HG02588 (cell line): ENCODE data around the gene STIM2.

Experiments
- ATAC-seq: cut with Tn5 transposase; IDR thresholded peaks from one replicate; pipeline ENCODE4 v1.9.1; 2021; ENCODE audit warnings: mild to moderate bottlenecking, moderate library complexity; ENCODE audit not compliant: unreplicated experiment

STIM2 gene

DNA sequence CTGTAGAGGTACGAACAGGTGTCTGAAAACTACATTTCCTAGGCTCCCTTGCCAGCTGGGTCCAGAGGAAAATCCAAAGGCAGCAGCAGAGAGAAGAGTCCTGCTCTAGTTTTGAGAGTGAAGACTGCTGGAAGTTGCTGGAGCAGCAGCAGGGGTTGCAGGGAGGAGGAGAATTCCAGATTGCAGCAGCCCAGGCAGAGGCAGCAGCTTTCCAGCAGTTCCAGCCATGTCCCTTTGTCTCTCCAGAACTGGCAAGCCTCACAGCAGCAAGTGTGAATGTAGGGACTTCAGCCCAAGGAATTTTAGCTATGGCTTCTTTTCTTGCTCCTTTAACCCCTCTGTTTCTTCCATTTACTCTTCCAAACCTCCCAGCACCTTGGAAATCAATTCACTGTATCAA is 24.1 kb upstream of the STIM2 start:
- no peak for ATAC-seq

GRCh38 chr4:26837993-26838842 is 22.4 kb upstream of the STIM2 start:
- ATAC-seq: no peak

DNA sequence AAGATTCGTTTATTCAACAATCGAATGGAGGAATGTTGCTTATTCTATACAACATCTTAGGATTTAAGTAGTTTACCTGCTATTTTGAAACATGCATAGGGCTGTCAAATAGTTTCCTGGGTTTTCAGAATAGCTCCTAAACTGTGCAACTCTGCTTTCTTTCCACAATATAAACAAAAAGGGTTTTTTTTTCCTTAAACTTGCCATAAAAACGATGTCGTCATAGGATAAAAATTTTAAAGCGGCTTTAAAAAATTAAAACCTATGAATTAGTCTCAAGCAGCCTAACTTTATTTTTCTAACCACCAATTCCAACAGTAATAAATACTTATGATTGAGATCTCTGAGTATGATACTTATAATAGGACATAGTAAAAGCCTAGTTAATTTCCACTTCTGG is 21.6 kb upstream of the STIM2 start:
- ATAC-seq: no peak

DNA sequence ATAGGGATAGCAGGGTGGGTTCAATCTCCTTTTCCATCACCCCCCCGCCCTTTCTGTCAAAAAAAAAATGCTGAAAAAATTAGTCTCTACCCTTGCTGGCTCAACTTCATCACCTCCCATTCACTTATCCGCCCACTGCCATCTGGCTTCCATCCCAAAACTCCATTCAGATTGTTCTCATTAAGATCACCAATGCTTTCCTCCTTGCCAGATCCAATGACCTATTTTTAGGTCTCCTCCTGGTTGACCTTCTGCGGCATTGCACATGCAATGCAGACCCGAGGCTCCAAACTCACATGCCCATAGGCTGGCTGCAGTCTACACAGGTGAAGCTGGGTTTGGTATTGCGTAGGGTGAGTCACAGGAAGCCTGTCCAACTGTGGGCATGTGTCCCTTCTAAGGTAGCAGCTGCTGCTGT is 21.1 kb upstream of the STIM2 start:
- no peak for ATAC-seq

DNA sequence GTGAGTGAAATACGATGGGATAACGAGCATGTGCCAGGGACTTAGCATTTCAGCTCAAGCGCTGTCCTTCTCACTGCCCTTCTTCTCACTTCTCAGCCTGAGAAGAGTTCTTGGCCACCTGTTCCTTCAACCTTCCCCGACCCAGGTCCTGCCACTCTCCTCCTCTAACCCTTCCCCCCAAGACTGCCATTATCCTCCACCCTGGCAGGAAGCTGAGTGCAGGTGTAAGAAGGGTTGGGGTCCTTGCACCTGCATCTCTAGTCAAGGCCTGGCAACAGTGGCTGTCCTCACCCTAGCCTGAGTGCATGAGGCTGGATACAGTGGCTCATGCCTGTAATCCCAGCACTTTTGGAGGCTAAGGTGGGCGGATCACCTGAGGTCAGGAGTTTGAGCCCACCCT is 19.9 kb upstream of the STIM2 start:
- ATAC-seq: no peak

DNA sequence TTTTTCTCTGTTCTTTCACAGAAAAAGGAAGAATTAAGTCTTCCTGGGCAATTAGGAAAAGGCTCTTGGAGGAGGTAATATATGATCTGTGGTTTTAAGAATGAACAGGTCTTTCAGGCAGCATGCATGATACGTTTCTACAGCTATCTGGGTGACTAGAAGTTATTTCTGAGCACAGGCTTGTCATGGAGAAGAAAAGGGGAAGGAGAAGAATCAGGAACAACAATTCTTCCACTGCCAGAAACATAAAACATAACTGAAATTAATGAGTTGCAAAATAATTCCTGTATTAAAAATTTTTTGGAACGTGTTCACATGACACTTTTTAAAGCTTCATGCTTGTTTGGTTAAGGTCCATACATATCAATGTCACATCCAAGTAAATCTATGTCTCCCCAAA is 17.7 kb upstream of the STIM2 start:
- ATAC-seq: no peak

DNA sequence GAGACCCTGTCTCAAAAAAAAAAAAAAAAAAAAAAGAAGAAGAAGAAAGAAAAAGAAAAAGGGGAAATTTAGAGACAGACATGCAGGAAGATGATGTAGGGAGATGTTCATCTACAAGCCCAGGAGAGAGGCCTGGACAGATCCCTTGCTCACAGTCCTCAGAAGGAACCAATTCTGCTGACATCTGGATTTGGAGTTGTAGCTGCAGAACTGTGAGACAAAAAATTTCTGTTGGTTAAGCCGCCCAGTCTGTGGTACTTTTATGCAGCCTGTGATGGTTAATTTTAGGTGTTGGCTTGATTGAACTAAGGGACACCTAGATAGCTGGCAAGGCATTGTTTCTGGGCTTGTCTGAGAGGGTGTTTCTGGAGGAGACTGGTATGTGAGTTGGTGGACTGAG is 10.1 kb upstream of the STIM2 start:
- no peak for ATAC-seq

GRCh38 chr4:26851129-26851528 is 9.5 kb upstream of the STIM2 start:
- ATAC-seq: no peak

- ATAC-seq: no peak
These were observed 5.9 kb upstream of the STIM2 start for GRCh38 chr4:26854701-26855100.

DNA sequence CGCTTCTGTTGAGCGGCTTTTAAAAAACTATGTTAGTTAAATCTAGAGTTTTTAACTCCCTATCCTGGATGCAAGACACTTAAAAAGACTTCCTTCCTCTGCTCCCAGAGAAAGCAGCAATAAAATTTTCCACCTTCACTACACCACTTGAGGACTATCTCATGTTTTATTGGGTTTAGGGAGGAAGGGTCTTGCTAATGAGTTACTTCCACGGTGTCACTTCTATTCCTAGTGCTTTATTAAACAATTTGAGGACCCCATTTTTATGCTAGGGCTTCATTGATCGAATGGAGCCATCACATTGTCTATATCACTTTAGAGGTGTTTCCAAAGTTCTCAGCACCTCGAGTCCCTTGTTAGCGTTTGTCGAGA is 3.7 kb upstream of the STIM2 start:
- no peak for ATAC-seq

DNA sequence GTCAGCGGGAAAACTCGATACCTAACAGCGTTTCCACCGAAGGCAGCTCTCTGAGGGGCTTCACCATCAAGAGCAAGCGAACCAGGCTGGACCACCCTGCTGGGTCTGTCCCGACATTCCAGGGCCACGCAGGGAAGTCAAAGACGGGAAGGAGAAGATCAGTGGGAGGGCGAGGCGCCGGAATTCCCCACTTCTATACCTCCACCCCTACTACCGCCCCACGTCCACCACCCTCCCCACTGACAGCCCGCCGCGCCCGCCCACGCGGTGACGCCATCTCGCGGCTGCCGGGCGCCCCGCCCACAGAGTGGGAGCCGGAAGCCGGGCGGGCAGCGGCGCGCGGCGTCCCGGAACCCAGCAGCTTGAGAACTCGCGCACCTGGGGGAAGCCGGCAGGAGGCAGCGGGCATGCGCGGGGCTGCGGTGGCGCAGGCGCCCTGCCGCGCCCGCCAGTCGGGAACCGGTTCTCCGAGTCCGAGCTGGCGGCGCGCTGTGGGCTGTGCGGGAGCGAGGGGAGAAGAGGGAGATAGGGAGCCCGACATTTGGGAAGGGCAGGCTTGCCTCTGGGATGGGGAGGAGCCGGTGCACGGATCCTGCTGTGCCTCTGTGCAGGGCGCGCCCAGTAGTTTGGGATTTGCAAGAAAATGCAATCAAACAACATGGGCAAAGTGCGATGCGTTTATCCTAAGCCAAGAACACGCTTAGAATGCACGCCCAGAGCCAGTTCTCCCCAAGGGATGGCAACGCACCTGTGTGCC is 3.2 kb upstream of the STIM2 start:
- ATAC-seq: peak; percentile 51

DNA sequence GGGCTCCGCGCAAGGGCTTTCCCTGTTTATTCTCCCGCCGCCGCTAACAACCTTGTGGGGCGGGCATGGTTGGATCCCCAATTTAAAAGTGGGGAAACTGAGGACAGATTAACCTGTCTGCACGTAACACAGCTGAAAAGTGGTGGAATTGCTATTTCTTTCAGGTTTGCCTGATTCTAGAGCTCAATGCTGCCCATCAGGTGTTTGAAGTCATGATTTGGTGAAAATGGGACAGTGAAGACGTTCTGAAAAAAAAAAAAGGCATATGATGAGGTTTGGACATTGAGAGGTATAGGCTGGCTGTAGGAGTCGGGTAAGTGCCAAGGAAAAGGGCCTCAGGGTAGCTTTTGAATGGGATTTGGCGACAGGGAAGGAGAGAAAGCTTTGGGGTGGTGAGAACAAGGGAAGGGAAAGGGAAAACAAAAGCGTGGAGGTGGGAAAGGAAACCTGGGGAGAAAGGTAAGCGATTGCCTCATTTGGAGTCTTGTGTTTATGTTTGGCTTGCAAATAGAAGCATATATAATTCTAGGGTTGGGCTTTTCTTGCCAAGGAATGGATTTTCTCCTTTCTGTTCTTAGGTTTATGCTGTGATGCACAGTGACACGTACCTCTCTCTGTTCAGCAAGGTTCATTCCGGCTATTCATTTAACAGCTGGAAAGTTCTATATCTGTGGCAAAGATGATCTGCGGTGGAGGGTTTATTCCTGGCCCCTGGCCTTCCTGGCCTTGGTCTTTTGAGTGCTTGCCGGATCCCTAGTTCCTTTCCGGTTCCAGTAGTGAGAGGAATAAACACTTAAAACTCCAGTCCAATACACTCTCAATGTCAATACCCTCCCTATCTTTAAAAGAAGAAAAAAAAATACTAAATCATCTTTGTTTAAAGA is 2.4 kb upstream of the STIM2 start:
- no peak for ATAC-seq

- ATAC-seq: no peak
These were observed 1.7 kb upstream of the STIM2 start for GRCh38 chr4:26858947-26859401.

DNA sequence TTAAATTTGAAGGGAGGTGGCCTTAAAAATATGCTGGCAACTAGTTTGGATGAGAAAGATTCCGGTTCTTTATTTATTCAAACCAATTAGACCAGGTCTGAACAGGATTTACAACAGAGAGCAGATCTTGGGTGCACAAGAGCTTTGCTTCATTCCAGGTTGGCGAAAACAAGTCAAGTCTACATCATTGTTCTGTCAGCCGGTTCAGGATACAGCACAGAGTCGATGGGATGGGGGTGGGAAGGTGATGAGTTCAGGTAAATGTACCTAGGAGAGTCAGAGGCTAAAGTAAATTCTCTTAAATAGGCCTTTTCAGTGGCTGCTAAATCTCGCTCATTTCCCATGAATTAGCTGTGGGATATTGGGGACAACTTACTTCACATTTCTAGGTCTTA is 882 bp upstream of the STIM2 start:
- ATAC-seq: no peak

DNA sequence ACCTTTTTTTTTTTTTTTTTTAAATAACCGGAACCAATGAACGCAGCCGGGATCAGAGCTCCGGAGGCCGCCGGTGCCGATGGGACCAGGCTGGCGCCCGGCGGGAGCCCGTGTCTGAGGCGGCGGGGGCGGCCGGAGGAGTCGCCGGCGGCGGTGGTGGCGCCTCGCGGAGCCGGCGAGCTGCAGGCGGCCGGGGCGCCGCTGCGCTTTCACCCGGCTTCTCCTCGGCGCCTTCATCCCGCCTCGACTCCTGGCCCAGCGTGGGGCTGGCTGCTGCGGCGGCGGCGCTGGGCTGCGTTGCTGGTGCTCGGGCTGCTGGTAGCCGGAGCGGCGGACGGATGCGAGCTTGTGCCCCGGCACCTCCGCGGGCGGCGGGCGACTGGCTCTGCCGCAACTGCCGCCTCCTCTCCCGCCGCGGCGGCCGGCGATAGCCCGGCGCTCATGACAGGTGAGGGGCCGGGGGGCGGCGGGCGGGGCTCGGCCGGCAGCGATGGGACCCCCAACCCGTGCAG is 337 bp downstream of the STIM2 start:
- ATAC-seq: peak; percentile 23

GRCh38 chr4:26861434-26862186 is 969 bp downstream of the STIM2 start:
- peak; percentile 38 for ATAC-seq

DNA sequence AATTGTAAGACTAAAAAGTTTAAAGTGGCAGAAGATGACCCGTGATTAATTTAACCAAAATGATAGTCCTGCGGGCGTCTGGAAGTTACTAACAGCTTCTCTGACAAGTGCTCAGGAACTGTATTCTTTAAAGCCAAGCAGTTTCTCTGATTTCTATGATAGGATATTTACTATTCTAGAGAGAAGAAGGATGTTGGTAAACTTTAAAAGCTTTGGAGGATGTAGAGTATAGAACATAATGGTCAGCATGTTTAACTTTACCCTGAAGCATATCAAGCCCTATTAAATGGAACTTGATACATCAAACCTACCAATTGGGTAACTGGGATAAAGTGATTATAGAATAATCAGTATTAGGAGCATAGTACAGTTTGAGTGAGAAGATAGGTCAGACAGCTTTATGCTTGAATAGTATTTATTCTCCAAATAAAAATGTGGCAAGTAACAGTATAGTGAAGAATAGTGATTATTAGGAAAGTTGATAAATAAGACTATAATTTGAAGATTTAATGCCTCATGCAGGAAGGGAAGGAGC is 1.8 kb downstream of the STIM2 start:
- no peak for ATAC-seq

GRCh38 chr4:26863512-26863911 is 2.9 kb downstream of the STIM2 start:
- ATAC-seq: no peak

- no peak for ATAC-seq
These were observed 4.3 kb downstream of the STIM2 start for GRCh38 chr4:26864899-26865298.

- ATAC-seq: no peak
These were observed 5.6 kb downstream of the STIM2 start for GRCh38 chr4:26866203-26866602.
